ENCODE measurements around the gene CEP128.

GRCh38 chr14:80954687-80955299 is 13.3 kb upstream of the CEP128 start:
- TF ChIP-seq, protein P1, sequence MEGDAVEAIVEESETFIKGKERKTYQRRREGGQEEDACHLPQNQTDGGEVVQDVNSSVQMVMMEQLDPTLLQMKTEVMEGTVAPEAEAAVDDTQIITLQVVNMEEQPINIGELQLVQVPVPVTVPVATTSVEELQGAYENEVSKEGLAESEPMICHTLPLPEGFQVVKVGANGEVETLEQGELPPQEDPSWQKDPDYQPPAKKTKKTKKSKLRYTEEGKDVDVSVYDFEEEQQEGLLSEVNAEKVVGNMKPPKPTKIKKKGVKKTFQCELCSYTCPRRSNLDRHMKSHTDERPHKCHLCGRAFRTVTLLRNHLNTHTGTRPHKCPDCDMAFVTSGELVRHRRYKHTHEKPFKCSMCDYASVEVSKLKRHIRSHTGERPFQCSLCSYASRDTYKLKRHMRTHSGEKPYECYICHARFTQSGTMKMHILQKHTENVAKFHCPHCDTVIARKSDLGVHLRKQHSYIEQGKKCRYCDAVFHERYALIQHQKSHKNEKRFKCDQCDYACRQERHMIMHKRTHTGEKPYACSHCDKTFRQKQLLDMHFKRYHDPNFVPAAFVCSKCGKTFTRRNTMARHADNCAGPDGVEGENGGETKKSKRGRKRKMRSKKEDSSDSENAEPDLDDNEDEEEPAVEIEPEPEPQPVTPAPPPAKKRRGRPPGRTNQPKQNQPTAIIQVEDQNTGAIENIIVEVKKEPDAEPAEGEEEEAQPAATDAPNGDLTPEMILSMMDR (IDR thresholded peaks at IDR 0.05): peak; percentile 60 to 93 (median 86)
- TF ChIP-seq POLR2A (IDR thresholded peaks at IDR 0.05): peak in 1 of 2 donors; percentile 80

Data from thyroid gland (tissue), 4 donors.